ENCODE data around the gene RCHY1. TPM values are rescaled to one million over a fixed set of nuclear protein-coding genes. Genes with fewer than 3 reads are reported as not detected.
"Not testable (repeated sequence)": the region's sequence is repeated elsewhere in the genome, so short reads cannot be mapped to it uniquely, and the experiment has no call there.

Gene RCHY1
- total RNA-seq, 4 donors from 2014 or later: 14.0 to 18.7 (median 15.8) TPM

DNA sequence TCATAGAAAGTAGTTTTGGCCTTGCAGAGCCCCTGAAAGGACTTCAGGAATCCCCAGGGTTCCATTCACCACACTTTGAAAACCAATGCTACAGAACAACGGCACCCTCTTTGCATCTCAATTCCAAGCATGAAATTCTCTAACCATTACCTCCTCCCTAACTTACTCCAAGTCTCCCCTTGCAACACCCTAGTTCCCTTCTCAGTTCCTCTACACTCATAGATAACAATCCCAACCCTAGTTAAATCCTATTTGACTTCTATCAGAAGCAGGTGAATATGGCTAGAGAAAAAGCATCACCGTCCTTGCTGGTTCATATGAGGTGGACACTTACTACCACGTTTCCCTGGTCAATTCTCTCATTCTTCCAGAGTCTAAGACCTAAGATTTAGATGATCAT is 2.4 kb downstream of the RCHY1 start:
- Histone ChIP-seq H3K9me3 (no peaks in the 10 kb centered on the region), H3K27ac (peak overlapping the region in 3 of 4 donors; percentile 41 to 95 (median 95)), H3K36me3 (peaks cover 0 to 5% of the 10 kb centered on the region in 2 donors), H3K27me3 (no peaks in the 10 kb centered on the region), H3K4me1 (peaks cover 57 to 60% of the 10 kb centered on the region in 2 donors), H3K4me3 (no peak overlapping the region)
- no peak for TF ChIP-seq POLR2A (IDR thresholded peaks at IDR 0.05)
- TF ChIP-seq, protein P1, sequence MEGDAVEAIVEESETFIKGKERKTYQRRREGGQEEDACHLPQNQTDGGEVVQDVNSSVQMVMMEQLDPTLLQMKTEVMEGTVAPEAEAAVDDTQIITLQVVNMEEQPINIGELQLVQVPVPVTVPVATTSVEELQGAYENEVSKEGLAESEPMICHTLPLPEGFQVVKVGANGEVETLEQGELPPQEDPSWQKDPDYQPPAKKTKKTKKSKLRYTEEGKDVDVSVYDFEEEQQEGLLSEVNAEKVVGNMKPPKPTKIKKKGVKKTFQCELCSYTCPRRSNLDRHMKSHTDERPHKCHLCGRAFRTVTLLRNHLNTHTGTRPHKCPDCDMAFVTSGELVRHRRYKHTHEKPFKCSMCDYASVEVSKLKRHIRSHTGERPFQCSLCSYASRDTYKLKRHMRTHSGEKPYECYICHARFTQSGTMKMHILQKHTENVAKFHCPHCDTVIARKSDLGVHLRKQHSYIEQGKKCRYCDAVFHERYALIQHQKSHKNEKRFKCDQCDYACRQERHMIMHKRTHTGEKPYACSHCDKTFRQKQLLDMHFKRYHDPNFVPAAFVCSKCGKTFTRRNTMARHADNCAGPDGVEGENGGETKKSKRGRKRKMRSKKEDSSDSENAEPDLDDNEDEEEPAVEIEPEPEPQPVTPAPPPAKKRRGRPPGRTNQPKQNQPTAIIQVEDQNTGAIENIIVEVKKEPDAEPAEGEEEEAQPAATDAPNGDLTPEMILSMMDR (IDR thresholded peaks at IDR 0.05 in 4 of 5, conservative IDR thresholded peaks at IDR 0.05 in 1 of 5): no peak
- ATAC-seq: no peak
- in situ Hi-C loops (cut with MboI; ENCODE audit: low sequenced_read_pairs in 4 of 4): no loop called here
- DNase-seq: no peak
- intact Hi-C loops (cut with DNase I; ENCODE audit: low total_unique reads): loop anchor here (2.0 to 10.0 kb wide), 2 partner anchors 577 to 1645 kb away; partner anchors contain the start of genes CCNG2 and PARM1

DNA sequence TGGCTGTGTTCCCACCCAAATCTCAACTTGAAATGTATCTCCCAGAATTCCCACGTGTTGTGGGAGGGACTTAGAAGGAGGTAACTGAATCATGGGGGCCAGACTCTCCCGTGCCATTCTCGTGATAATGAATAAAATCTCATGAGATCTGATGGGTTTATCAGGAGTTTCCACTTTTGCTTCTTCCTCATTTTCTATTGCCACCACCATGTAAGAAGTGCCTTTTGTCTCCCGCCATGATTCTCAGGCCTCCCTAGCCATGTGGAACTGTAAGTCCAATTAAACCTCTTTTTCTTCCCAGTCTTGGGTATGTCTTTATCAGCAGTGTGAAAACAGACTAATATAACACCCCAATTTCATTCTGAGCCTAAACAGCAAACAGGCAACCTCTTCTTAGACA is 4.6 kb downstream of the RCHY1 start:
- Histone ChIP-seq H3K36me3 (peaks cover 0 to 11% of the 10 kb centered on the region in 2 donors), H3K27ac (peak overlapping the region in 1 of 4 donors; percentile 8), H3K4me1 (peaks cover 45 to 46% of the 10 kb centered on the region in 2 donors)
- H3K27me3 ChIP-seq; intact Hi-C loops (cut with DNase I; ENCODE audit: low total_unique reads); ATAC-seq; DNase-seq; in situ Hi-C loops (cut with MboI; ENCODE audit: low sequenced_read_pairs in 4 of 4); H3K4me3 ChIP-seq; H3K9me3 ChIP-seq: not testable (repeated sequence)

DNA sequence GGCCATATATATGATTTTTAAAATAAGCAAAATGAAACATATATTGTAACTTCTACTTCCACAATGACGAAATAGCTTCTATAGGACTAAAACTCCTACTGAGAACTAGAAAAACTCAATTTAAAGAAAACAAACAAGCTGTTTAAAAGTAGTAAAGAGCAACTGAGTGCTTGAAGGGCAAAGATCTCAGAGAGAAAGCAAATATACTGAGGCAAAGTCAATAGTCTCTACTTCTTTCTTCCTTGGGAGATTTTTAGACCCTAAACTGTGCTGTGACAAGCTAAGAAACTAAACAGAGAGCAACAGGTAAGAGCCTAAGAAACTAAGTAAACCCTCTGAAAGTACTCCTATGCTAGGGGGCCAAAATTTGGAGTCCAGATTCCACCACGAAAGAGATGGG is 8.6 kb downstream of the RCHY1 start:
- in situ Hi-C loops (cut with MboI; ENCODE audit: low sequenced_read_pairs in 4 of 4) (no loop called here), intact Hi-C loops (cut with DNase I; ENCODE audit: low total_unique reads) (no loop called here)
- peaks cover 0 to 18% of the 10 kb centered on the region in 2 donors for H3K36me3 ChIP-seq
- no peak overlapping the region for H3K4me3 ChIP-seq
- no peak for DNase-seq
- H3K4me1 ChIP-seq: peaks cover 17 to 18% of the 10 kb centered on the region in 2 donors
- no peak for ATAC-seq
- no peaks in the 10 kb centered on the region for H3K9me3 ChIP-seq
- H3K27me3 ChIP-seq: no peaks in the 10 kb centered on the region
- no peak overlapping the region for H3K27ac ChIP-seq
- TF ChIP-seq, protein P1 (IDR thresholded peaks at IDR 0.05 in 4 of 5, conservative IDR thresholded peaks at IDR 0.05 in 1 of 5): no peak
- no peak for TF ChIP-seq POLR2A (IDR thresholded peaks at IDR 0.05)

DNA sequence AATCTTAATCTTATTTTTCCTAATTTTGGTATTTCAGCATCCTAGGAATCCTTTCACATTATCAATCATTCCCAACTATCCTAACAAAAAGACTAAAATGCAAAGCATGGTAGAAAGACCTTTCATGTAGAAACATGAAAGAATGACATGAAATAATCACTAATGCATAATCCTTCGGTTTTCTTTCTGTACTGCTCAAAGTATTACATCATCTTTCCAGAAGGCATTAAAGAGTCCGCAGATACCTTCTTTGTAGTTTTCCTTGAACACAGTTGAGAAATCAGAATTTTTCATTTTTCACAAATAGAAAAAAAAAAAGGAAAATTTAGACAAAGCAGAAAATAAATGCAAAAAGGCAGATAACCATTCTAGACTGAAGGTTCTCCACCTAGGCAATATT is 11.5 kb downstream of the RCHY1 start:
- H3K27ac ChIP-seq: no peak overlapping the region
- no peaks in the 10 kb centered on the region for H3K27me3 ChIP-seq
- H3K36me3 ChIP-seq: peaks cover 0 to 32% of the 10 kb centered on the region in 2 donors
- intact Hi-C loops (cut with DNase I; ENCODE audit: low total_unique reads): no loop called here
- in situ Hi-C loops (cut with MboI; ENCODE audit: low sequenced_read_pairs in 4 of 4): no loop called here
- H3K4me3 ChIP-seq: no peak overlapping the region
- TF ChIP-seq, protein P1 (IDR thresholded peaks at IDR 0.05 in 4 of 5, conservative IDR thresholded peaks at IDR 0.05 in 1 of 5): no peak
- TF ChIP-seq POLR2A (IDR thresholded peaks at IDR 0.05): no peak
- no peaks in the 10 kb centered on the region for H3K9me3 ChIP-seq
- ATAC-seq (no peak), DNase-seq (no peak)
- no peaks in the 10 kb centered on the region for H3K4me1 ChIP-seq

DNA sequence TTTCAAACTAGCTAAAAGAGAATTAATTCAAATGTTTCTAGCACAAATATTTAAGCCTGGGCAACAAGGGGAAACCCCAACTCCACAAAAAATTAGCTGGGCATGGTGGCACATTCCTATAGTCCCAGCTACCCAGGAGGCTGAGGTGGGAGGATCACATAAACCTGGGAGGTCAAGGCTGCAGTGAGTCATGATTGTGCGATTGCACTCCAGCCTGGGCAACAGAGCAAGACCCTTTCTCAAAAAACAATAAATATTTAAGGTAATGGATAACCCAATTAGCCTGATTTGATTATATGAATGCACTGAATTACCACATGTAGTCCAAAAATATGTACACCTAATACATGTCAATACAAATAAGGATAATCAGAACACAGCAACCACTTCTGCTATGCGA is 14.3 kb downstream of the RCHY1 start:
- intact Hi-C loops (cut with DNase I; ENCODE audit: low total_unique reads) (no loop called here), in situ Hi-C loops (cut with MboI; ENCODE audit: low sequenced_read_pairs in 4 of 4) (loop anchor here in 3 of 4 donors (25.0 kb wide), 1 partner anchor 563 kb away; the partner anchor contains the start of gene PARM1 (in 3 of the 3))

More for the DNA sequence above, 14.3 kb downstream of the RCHY1 start:
- Histone ChIP-seq H3K9me3 (no peaks in the 10 kb centered on the region), H3K27me3 (no peaks in the 10 kb centered on the region), H3K4me3 (no peak overlapping the region), H3K4me1 (no peaks in the 10 kb centered on the region), H3K36me3 (peaks cover 0 to 24% of the 10 kb centered on the region in 2 donors), H3K27ac (no peak overlapping the region)
- DNase-seq (no peak), ATAC-seq (no peak)
- TF ChIP-seq, protein P1 (IDR thresholded peaks at IDR 0.05 in 4 of 5, conservative IDR thresholded peaks at IDR 0.05 in 1 of 5): no peak
- no peak for TF ChIP-seq POLR2A (IDR thresholded peaks at IDR 0.05)
